Measurements from ENCODE around the gene FBXL22.

DNA sequence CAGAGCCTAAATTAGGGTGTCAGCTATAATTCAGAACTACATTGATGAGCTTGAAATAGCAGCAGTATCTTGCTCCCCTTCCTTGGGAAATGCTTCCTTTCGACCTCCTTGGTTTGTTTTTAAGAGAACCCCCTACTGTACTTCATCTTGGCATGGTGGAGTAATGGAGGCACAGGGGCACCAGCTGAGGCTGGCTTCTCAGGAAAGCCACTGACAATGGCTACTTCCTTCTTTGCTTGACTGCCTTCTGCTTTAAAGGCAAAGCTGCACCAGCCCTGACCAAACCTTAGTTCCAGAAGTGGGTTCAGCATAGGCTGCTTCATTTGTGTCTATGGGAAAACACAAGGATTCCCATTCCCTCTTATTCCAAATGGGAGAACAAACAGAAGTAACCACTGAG is 1.5 kb upstream of the FBXL22 start:
- TF ChIP-seq, protein P1, sequence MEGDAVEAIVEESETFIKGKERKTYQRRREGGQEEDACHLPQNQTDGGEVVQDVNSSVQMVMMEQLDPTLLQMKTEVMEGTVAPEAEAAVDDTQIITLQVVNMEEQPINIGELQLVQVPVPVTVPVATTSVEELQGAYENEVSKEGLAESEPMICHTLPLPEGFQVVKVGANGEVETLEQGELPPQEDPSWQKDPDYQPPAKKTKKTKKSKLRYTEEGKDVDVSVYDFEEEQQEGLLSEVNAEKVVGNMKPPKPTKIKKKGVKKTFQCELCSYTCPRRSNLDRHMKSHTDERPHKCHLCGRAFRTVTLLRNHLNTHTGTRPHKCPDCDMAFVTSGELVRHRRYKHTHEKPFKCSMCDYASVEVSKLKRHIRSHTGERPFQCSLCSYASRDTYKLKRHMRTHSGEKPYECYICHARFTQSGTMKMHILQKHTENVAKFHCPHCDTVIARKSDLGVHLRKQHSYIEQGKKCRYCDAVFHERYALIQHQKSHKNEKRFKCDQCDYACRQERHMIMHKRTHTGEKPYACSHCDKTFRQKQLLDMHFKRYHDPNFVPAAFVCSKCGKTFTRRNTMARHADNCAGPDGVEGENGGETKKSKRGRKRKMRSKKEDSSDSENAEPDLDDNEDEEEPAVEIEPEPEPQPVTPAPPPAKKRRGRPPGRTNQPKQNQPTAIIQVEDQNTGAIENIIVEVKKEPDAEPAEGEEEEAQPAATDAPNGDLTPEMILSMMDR (IDR thresholded peaks at IDR 0.05; ENCODE audit: insufficient read depth, low read length, poor library complexity, severe bottlenecking) = no peak
- TF ChIP-seq EZH2phosphoT487 (conservative IDR thresholded peaks at IDR 0.05; ENCODE audit: low read length) = no peak

Measured in SU-DHL-6 (cell line).